HUES6 (cell line): ENCODE data around the gene ONECUT2.

ENCODE experiments used
- H3K27ac ChIP-seq: 2 replicates; pipeline ENCODE4 v1.7.0; 2013; ENCODE audit warnings: low read depth, mild to moderate bottlenecking, low read length, inconsistent platforms
- H3K27me3 ChIP-seq: 2 replicates; pipeline ENCODE4 v1.6.1; 2013; ENCODE audit warnings: low read length; ENCODE audit not compliant: control insufficient read depth, insufficient read depth
- H3K36me3 ChIP-seq: 2 replicates; pipeline ENCODE4 v1.6.1; 2013; ENCODE audit warnings: low read length; ENCODE audit not compliant: control insufficient read depth, insufficient read depth
- H3K4me1 ChIP-seq: 2 replicates; pipeline ENCODE4 v1.6.1; 2013; ENCODE audit warnings: low read length; ENCODE audit not compliant: control insufficient read depth, insufficient read depth
- H3K4me3 ChIP-seq: 2 replicates; pipeline ENCODE4 v1.5.1; 2013; ENCODE audit warnings: low read depth, low read length
- H3K9ac ChIP-seq: one replicate; pipeline ENCODE4 v1.6.1; 2013; ENCODE audit warnings: mild to moderate bottlenecking, low read length
- H3K9me3 ChIP-seq: 2 replicates; pipeline ENCODE4 v1.6.1; 2013; ENCODE audit warnings: low read depth, low read length; ENCODE audit not compliant: control insufficient read depth, insufficient read depth

Gene ONECUT2

GRCh38 chr18:57423821-57424220 is 11.4 kb upstream of the ONECUT2 start:
- H3K36me3 ChIP-seq = no peaks in the 10 kb centered on the region
- 0 out of 2 replicates have a peak, but pooled peaks cover 3% of the 10 kb centered on the region for H3K4me1 ChIP-seq
- H3K4me3 ChIP-seq = no peak overlapping the region
- no peak overlapping the region for H3K9ac ChIP-seq
- no peaks in the 10 kb centered on the region for H3K9me3 ChIP-seq
- peaks cover 39% of the 10 kb centered on the region for H3K27me3 ChIP-seq
- no peak overlapping the region for H3K27ac ChIP-seq

GRCh38 chr18:57425096-57425495 is 10.1 kb upstream of the ONECUT2 start:
- Histone ChIP-seq H3K4me3 (no peak overlapping the region), H3K27me3 (peaks cover 51% of the 10 kb centered on the region), H3K4me1 (peaks cover 6% of the 10 kb centered on the region; the same call in 1 of the 2 replicates), H3K36me3 (no peaks in the 10 kb centered on the region), H3K9me3 (no peaks in the 10 kb centered on the region), H3K9ac (no peak overlapping the region), H3K27ac (no peak overlapping the region)

- H3K27me3 ChIP-seq = peaks cover 62% of the 10 kb centered on the region
- no peak overlapping the region for H3K4me3 ChIP-seq
- H3K9ac ChIP-seq = no peak overlapping the region
- no peaks in the 10 kb centered on the region for H3K36me3 ChIP-seq
- H3K9me3 ChIP-seq = no peaks in the 10 kb centered on the region
- peaks cover 17% of the 10 kb centered on the region for H3K4me1 ChIP-seq
- no peak overlapping the region for H3K27ac ChIP-seq
Measured at GRCh38 chr18:57426187-57426586, 9.0 kb upstream of the ONECUT2 start.

GRCh38 chr18:57427429-57428201 is 7.6 kb upstream of the ONECUT2 start:
- Histone ChIP-seq H3K4me3 (peak overlapping the region; percentile 71), H3K9ac (peak overlapping the region; percentile 78), H3K27me3 (peaks cover 76% of the 10 kb centered on the region), H3K27ac (0 out of 2 replicates have a peak overlapping the region, but pooled peaks have one; percentile 33), H3K4me1 (peaks cover 27% of the 10 kb centered on the region), H3K36me3 (no peaks in the 10 kb centered on the region), H3K9me3 (no peaks in the 10 kb centered on the region)

- no peaks in the 10 kb centered on the region for H3K9me3 ChIP-seq
- H3K27me3 ChIP-seq = peaks cover 85% of the 10 kb centered on the region
- H3K9ac ChIP-seq = no peak overlapping the region
- H3K4me1 ChIP-seq = peaks cover 34% of the 10 kb centered on the region
- H3K36me3 ChIP-seq = no peaks in the 10 kb centered on the region
- H3K4me3 ChIP-seq = peak overlapping the region; percentile 71
- H3K27ac ChIP-seq = no peak overlapping the region
Measured at GRCh38 chr18:57428221-57429150, 6.7 kb upstream of the ONECUT2 start.

GRCh38 chr18:57429167-57430078 is 5.8 kb upstream of the ONECUT2 start:
- Histone ChIP-seq H3K9ac (no peak overlapping the region), H3K27me3 (peaks cover 95% of the 10 kb centered on the region), H3K4me3 (peak overlapping the region; percentile 71), H3K27ac (no peak overlapping the region), H3K9me3 (no peaks in the 10 kb centered on the region), H3K36me3 (no peaks in the 10 kb centered on the region), H3K4me1 (peaks cover 44% of the 10 kb centered on the region)

- peaks cover 95% of the 10 kb centered on the region for H3K27me3 ChIP-seq
- peak overlapping the region; percentile 71 for H3K4me3 ChIP-seq
- no peak overlapping the region for H3K9ac ChIP-seq
- no peaks in the 10 kb centered on the region for H3K36me3 ChIP-seq
- H3K4me1 ChIP-seq = peaks cover 44% of the 10 kb centered on the region
- H3K27ac ChIP-seq = no peak overlapping the region
- no peaks in the 10 kb centered on the region for H3K9me3 ChIP-seq
Measured at GRCh38 chr18:57430079-57431001, 4.8 kb upstream of the ONECUT2 start.

- Histone ChIP-seq H3K27me3 (peaks cover 95% of the 10 kb centered on the region), H3K4me3 (peak overlapping the region; percentile 71), H3K9me3 (no peaks in the 10 kb centered on the region), H3K4me1 (peaks cover 44% of the 10 kb centered on the region), H3K36me3 (no peaks in the 10 kb centered on the region), H3K27ac (no peak overlapping the region), H3K9ac (no peak overlapping the region)
Measured at GRCh38 chr18:57431002-57431382, 4.2 kb upstream of the ONECUT2 start.

- no peaks in the 10 kb centered on the region for H3K36me3 ChIP-seq
- H3K9ac ChIP-seq = no peak overlapping the region
- H3K4me3 ChIP-seq = peak overlapping the region; percentile 71
- H3K27ac ChIP-seq = no peak overlapping the region
- H3K4me1 ChIP-seq = peaks cover 50% of the 10 kb centered on the region
- H3K9me3 ChIP-seq = no peaks in the 10 kb centered on the region
- H3K27me3 ChIP-seq = peaks cover 95% of the 10 kb centered on the region
Measured at GRCh38 chr18:57431467-57432080, 3.6 kb upstream of the ONECUT2 start.
